Liver (tissue), 9 donors: Measurements from ENCODE around the gene TAF3. TPM values are rescaled to one million over a fixed set of nuclear protein-coding genes. Genes with fewer than 3 reads are reported as not detected.

Experiments
- DNase-seq: peaks from one replicate; pipeline ENCODE4 v3.0.0-alpha.2; 2017; ENCODE audit warnings: low spot score
- H3K27ac ChIP-seq, 2 donors: one replicate each; pipeline ENCODE4 v1.7.0; 2013; ENCODE audit warnings: inconsistent platforms in 2 of 2, low read length in 2 of 2, control low read depth in 1 of 2, low read depth in 1 of 2, mild to moderate bottlenecking in 1 of 2
- H3K27me3 ChIP-seq, 4 donors: one replicate each; pipeline versions ENCODE4 v1.6.1 to v1.7.0; 2013; ENCODE audit warnings: low read length in 3 of 4, inconsistent platforms in 1 of 4, mild to moderate bottlenecking in 1 of 4, moderate library complexity in 1 of 4; ENCODE audit not compliant: control insufficient read depth in 4 of 4, insufficient read depth in 4 of 4
- H3K36me3 ChIP-seq, 4 donors: one replicate each; pipeline versions ENCODE4 v1.6.1 to v1.7.0; 2013; ENCODE audit warnings: low read length in 3 of 4, mild to moderate bottlenecking in 3 of 4, low read depth in 1 of 4, moderate library complexity in 1 of 4; ENCODE audit not compliant: control insufficient read depth in 4 of 4, insufficient read depth in 3 of 4
- H3K4me1 ChIP-seq, 4 donors: one replicate each; pipeline versions ENCODE4 v1.6.1 to v1.7.0; 2013; ENCODE audit warnings: low read length in 3 of 4, mild to moderate bottlenecking in 3 of 4, moderate library complexity in 1 of 4; ENCODE audit not compliant: control insufficient read depth in 4 of 4, insufficient read depth in 4 of 4
- H3K4me3 ChIP-seq, 3 donors: one replicate each; pipeline versions ENCODE4 v1.6.1 to v1.7.0; 2013; ENCODE audit warnings: low read length in 3 of 3, control low read depth in 1 of 3, low read depth in 1 of 3, mild to moderate bottlenecking in 1 of 3
- H3K9ac ChIP-seq, 2 donors: one replicate each; pipeline ENCODE4 v1.7.0; 2013; ENCODE audit warnings: low read length in 2 of 2, mild to moderate bottlenecking in 2 of 2, moderate library complexity in 2 of 2, control low read depth in 1 of 2, low read depth in 1 of 2
- H3K9me3 ChIP-seq, 4 donors: one replicate each; pipeline versions ENCODE4 v1.6.1 to v1.7.0; 2013; ENCODE audit warnings: low read length in 3 of 4; ENCODE audit not compliant: control insufficient read depth in 4 of 4
- EGR1 ChIP-seq, 2 donors: IDR thresholded peaks; 2 replicates each; pipeline ENCODE4 v1.6.1; 2016 to 2018; ENCODE audit warnings: antibody characterized with exemption in 2 of 2, low read depth in 2 of 2
- FOXA1 ChIP-seq: IDR thresholded peaks from 2 replicates; pipeline ENCODE4 v1.6.1; 2016; ENCODE audit warnings: antibody characterized with exemption
- FOXA2 ChIP-seq: IDR thresholded peaks from 2 replicates; pipeline ENCODE4 v1.6.1; 2016; ENCODE audit warnings: antibody characterized with exemption
- GABPA ChIP-seq, 2 donors: IDR thresholded peaks in 1 of 2; conservative IDR thresholded peaks in 1 of 2; 2 replicates each; pipeline ENCODE4 v1.6.1; 2016; ENCODE audit warnings: antibody characterized with exemption in 2 of 2, mild to moderate bottlenecking in 1 of 2, moderate library complexity in 1 of 2
- HNF4A ChIP-seq, 2 donors: conservative IDR thresholded peaks; 2 replicates each; pipeline ENCODE4 v1.6.1; 2016; ENCODE audit warnings: antibody characterized with exemption in 2 of 2, mild to moderate bottlenecking in 2 of 2
- HNF4G ChIP-seq: IDR thresholded peaks from 2 replicates; pipeline ENCODE4 v1.6.1; 2016; ENCODE audit warnings: antibody characterized with exemption
- JUND ChIP-seq, 2 donors: IDR thresholded peaks; 2 replicates each; pipeline ENCODE4 v1.6.1; 2016; ENCODE audit warnings: antibody characterized with exemption in 2 of 2
- MAX ChIP-seq: IDR thresholded peaks from 2 replicates; pipeline ENCODE4 v1.6.1; 2016; ENCODE audit warnings: antibody characterized with exemption
- NR2F2 ChIP-seq: IDR thresholded peaks from 2 replicates; pipeline ENCODE4 v1.6.1; 2016; ENCODE audit warnings: antibody characterized with exemption
- RAD21 ChIP-seq, 2 donors: IDR thresholded peaks; 2 replicates each; pipeline ENCODE4 v1.6.1; 2016; ENCODE audit warnings: antibody characterized with exemption in 2 of 2, mild to moderate bottlenecking in 2 of 2
- REST ChIP-seq: IDR thresholded peaks from 2 replicates; pipeline ENCODE4 v1.6.1; 2016; ENCODE audit warnings: antibody characterized with exemption, mild to moderate bottlenecking
- RXRA ChIP-seq, 2 donors: IDR thresholded peaks; 2 replicates each; pipeline ENCODE4 v1.6.1; 2017 to 2018; ENCODE audit warnings: antibody characterized with exemption in 2 of 2, mild to moderate bottlenecking in 1 of 2
- SP1 ChIP-seq: IDR thresholded peaks from 2 replicates; pipeline ENCODE4 v1.6.1; 2018; ENCODE audit warnings: antibody characterized with exemption, mild to moderate bottlenecking
- TAF1 ChIP-seq: conservative IDR thresholded peaks from 2 replicates; pipeline ENCODE4 v1.6.1; 2016; ENCODE audit warnings: antibody characterized with exemption, mild to moderate bottlenecking
- YY1 ChIP-seq: IDR thresholded peaks from 2 replicates; pipeline ENCODE4 v1.6.1; 2016; ENCODE audit warnings: antibody characterized with exemption, mild to moderate bottlenecking
- WGBS: extraction: QIAGEN DNeasy Blood & Tissue Kit; methylation state at CpG from one replicate; pipeline ENCODE4 v1.1.7; 2013; 5-methylcytosine and 5-hydroxymethylcytosine counted together
- polyA plus RNA-seq, 2 donors: library from polyadenylated mRNA; stranded (reverse) in 1 of 2; unstranded in 1 of 2; fragments of 200-250 nt in 1 of 2; fragments of >200 nt in 1 of 2; fragmentation: Nextera tagmentation in 1 of 2; extraction: Ambion mirVana in 1 of 2; gene quantifications; one replicate each; pipeline versions ENCODE4 v1.2.1 to v1.2.3, GENCODE V29; 2013 to 2015
- total RNA-seq, 2 donors: library from RNA; depleted of rRNA; stranded (reverse); fragments of >200 nt; gene quantifications; one replicate each; pipeline ENCODE4 v1.2.3, GENCODE V29; 2014
- TF ChIP-seq, protein P1 (sequence below): fragments of 150-350 bp; IDR thresholded peaks from 2 replicates; pipeline ENCODE4 v1.5.1; 2017; ENCODE audit warnings: improper control_type of control experiment, low read depth, low read length; ENCODE audit not compliant: missing input control
- TF ChIP-seq, protein P2 (sequence below): IDR thresholded peaks from 2 replicates; pipeline ENCODE4 v1.6.1; 2016; ENCODE audit warnings: antibody characterized with exemption
- donor health status: healthy.
- donor health status: healthy.
- donor health status: healthy.
- donor health status: healthy.
- donor health status: healthy.

TAF3 gene
- total and polyA plus RNA-seq, 4 donors = 1.5 to 3.6 (median 1.9) TPM

- TF ChIP-seq MAX (no peak), RAD21 (IDR thresholded peaks at IDR 0.05) (no peak), YY1 (no peak), JUND (IDR thresholded peaks at IDR 0.05) (no peak)
Measured at GRCh38 chr10:7826971-7827370, 8.7 kb downstream of the TAF3 start (continued).

GRCh38 chr10:7829289-7829834 is 11.1 kb downstream of the TAF3 start:
- Histone ChIP-seq H3K4me1 (no peaks in the 10 kb centered on the region), H3K27me3 (no peaks in the 10 kb centered on the region), H3K9me3 (no peaks in the 10 kb centered on the region), H3K27ac (no peak overlapping the region), H3K9ac (no peak overlapping the region), H3K36me3 (peaks cover 0 to 18% (median 13%) of the 10 kb centered on the region in 4 donors), H3K4me3 (no peak overlapping the region)
- WGBS = 92% methylated on average over 10 of the region's 10 CpGs
- DNase-seq = no peak
- TF ChIP-seq YY1 = no peak
- no peak for TF ChIP-seq TAF1
- TF ChIP-seq REST = no peak
- TF ChIP-seq FOXA2 = no peak
- TF ChIP-seq RXRA (IDR thresholded peaks at IDR 0.05) = no peak
- TF ChIP-seq HNF4A (conservative IDR thresholded peaks at IDR 0.05) = no peak
- TF ChIP-seq MAX = no peak
- TF ChIP-seq SP1 = no peak
- no peak for TF ChIP-seq JUND (IDR thresholded peaks at IDR 0.05)
- TF ChIP-seq HNF4G = no peak

DNA sequence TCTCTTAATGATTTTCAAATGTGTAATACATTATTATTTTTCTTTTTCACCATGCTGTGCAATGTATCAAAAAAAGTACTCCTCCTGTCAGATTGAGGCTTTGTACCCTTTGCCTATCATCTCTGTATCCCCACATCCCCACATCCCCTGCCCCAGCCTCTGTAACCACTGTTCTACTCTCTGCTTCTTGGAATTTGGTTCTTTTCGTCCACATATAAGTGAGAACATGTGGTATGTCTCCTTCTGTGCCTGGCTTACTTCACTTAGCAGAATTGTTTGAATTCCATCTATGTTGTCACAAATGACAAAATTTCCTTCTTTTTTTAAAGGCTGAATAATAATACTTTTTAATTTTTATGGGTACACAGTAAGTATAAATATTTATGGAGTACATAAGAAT is 13.8 kb downstream of the TAF3 start:
- 94% methylated on average over 1 of the region's 1 CpG for WGBS
- TF ChIP-seq FOXA1 (no peak), RXRA (IDR thresholded peaks at IDR 0.05) (no peak), SP1 (no peak), HNF4G (no peak), JUND (IDR thresholded peaks at IDR 0.05) (no peak), EGR1 (IDR thresholded peaks at IDR 0.05; ENCODE audit: low read depth in 2 of 2) (no peak), YY1 (no peak), HNF4A (conservative IDR thresholded peaks at IDR 0.05) (no peak), GABPA (IDR thresholded peaks at IDR 0.05 in 1 of 2, conservative IDR thresholded peaks at IDR 0.05 in 1 of 2) (no peak), NR2F2 (no peak), MAX (no peak), RAD21 (IDR thresholded peaks at IDR 0.05) (no peak), REST (no peak), TAF1 (no peak)
- TF ChIP-seq, protein P1, sequence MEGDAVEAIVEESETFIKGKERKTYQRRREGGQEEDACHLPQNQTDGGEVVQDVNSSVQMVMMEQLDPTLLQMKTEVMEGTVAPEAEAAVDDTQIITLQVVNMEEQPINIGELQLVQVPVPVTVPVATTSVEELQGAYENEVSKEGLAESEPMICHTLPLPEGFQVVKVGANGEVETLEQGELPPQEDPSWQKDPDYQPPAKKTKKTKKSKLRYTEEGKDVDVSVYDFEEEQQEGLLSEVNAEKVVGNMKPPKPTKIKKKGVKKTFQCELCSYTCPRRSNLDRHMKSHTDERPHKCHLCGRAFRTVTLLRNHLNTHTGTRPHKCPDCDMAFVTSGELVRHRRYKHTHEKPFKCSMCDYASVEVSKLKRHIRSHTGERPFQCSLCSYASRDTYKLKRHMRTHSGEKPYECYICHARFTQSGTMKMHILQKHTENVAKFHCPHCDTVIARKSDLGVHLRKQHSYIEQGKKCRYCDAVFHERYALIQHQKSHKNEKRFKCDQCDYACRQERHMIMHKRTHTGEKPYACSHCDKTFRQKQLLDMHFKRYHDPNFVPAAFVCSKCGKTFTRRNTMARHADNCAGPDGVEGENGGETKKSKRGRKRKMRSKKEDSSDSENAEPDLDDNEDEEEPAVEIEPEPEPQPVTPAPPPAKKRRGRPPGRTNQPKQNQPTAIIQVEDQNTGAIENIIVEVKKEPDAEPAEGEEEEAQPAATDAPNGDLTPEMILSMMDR = no peak
- TF ChIP-seq, protein P2, sequence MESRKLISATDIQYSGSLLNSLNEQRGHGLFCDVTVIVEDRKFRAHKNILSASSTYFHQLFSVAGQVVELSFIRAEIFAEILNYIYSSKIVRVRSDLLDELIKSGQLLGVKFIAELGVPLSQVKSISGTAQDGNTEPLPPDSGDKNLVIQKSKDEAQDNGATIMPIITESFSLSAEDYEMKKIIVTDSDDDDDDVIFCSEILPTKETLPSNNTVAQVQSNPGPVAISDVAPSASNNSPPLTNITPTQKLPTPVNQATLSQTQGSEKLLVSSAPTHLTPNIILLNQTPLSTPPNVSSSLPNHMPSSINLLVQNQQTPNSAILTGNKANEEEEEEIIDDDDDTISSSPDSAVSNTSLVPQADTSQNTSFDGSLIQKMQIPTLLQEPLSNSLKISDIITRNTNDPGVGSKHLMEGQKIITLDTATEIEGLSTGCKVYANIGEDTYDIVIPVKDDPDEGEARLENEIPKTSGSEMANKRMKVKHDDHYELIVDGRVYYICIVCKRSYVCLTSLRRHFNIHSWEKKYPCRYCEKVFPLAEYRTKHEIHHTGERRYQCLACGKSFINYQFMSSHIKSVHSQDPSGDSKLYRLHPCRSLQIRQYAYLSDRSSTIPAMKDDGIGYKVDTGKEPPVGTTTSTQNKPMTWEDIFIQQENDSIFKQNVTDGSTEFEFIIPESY = no peak
- no peaks in the 10 kb centered on the region for H3K4me1 ChIP-seq
- no peaks in the 10 kb centered on the region for H3K27me3 ChIP-seq
- H3K4me3 ChIP-seq = no peak overlapping the region
- no peaks in the 10 kb centered on the region for H3K9me3 ChIP-seq
- no peak overlapping the region for H3K9ac ChIP-seq
- no peak for DNase-seq
- H3K27ac ChIP-seq = no peak overlapping the region
- H3K36me3 ChIP-seq = peaks cover 0 to 2% (median under 1%) of the 10 kb centered on the region in 4 donors
